Neutrophil (primary cell): ENCODE measurements around the gene GRB10.

ENCODE experiments used
- H3K27ac ChIP-seq: fragments of 200-600 bp; sonication (generic); 2 replicates; pipeline ENCODE4 v1.5.1; 2016; ENCODE audit warnings: mild to moderate bottlenecking, moderate library complexity
- H3K27me3 ChIP-seq: fragments of 200-600 bp; sonication (generic); 2 replicates; pipeline ENCODE4 v1.6.0; 2016; ENCODE audit warnings: mild to moderate bottlenecking
- H3K36me3 ChIP-seq: fragments of 200-600 bp; sonication (generic); 2 replicates; pipeline ENCODE4 v1.5.1; 2017
- H3K4me1 ChIP-seq, 2 experiments: fragments of 200-600 bp in 1 of 2; sonication (generic) in 1 of 2; 1 replicate in 1 of 2; 2 replicates in 1 of 2; pipeline versions ENCODE4 v1.5.1 to v1.6.1; 2013 to 2016; ENCODE audit warnings: low read depth in 1 of 2, low read length in 1 of 2, mild to moderate bottlenecking in 1 of 2, moderate library complexity in 1 of 2; ENCODE audit not compliant: control insufficient read depth in 1 of 2, insufficient read depth in 1 of 2
- H3K4me3 ChIP-seq, 2 experiments: fragments of 200-600 bp in 1 of 2; sonication (generic) in 1 of 2; 1 replicate in 1 of 2; 2 replicates in 1 of 2; pipeline ENCODE4 v1.5.1; 2013 to 2016; ENCODE audit warnings: low read depth in 1 of 2, low read length in 1 of 2, mild to moderate bottlenecking in 1 of 2, moderate library complexity in 1 of 2
- H3K9me3 ChIP-seq: fragments of 200-600 bp; sonication (generic); 2 replicates; pipeline ENCODE4 v1.5.1; 2016
- TF ChIP-seq, protein P1 (sequence below): fragments of 200-600 bp; sonication (generic); IDR thresholded peaks from 2 replicates; pipeline ENCODE4 v1.5.1; 2016; ENCODE audit warnings: antibody characterized with exemption

GRB10 gene

DNA sequence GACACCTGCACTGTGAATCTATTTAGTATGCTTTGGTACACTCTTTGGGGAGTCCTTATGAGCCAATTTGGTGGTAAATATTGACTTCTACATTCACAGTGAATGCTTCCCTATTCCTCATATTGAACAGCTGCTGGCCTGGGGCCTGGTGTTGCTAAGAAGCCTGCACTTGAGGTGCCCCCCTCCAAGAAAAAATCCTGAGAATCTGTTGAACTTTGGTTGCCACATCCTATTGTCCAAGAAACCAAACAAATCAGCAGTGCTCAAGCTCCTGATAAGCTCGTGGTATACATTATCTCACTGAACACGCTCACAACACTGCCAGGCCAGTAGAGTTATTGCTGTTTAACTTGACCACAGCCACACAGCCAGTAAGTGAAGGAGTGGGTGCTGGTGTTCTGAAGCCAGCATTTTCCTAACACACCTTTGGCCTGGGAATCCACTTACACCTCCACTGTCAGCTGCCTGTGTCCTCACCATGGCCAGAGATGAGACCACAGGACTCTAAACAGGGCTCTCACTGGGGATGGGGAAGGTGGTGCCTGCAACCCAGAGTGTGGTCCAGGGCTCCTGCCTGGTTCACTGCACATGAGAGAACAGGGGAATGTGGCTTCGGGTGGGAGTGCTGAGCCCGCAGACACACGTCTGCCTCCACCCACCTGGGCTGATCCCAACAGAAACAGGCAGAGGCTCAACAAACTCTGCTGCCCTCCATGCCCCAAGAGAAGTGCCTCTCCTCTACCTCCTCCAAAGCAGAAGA, 224.2 kb downstream of the GRB10 start:
- TF ChIP-seq, protein P1, sequence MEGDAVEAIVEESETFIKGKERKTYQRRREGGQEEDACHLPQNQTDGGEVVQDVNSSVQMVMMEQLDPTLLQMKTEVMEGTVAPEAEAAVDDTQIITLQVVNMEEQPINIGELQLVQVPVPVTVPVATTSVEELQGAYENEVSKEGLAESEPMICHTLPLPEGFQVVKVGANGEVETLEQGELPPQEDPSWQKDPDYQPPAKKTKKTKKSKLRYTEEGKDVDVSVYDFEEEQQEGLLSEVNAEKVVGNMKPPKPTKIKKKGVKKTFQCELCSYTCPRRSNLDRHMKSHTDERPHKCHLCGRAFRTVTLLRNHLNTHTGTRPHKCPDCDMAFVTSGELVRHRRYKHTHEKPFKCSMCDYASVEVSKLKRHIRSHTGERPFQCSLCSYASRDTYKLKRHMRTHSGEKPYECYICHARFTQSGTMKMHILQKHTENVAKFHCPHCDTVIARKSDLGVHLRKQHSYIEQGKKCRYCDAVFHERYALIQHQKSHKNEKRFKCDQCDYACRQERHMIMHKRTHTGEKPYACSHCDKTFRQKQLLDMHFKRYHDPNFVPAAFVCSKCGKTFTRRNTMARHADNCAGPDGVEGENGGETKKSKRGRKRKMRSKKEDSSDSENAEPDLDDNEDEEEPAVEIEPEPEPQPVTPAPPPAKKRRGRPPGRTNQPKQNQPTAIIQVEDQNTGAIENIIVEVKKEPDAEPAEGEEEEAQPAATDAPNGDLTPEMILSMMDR = no peak
- Histone ChIP-seq H3K4me3 (no peak overlapping the region), H3K36me3 (no peaks in the 10 kb centered on the region), H3K27ac (no peak overlapping the region), H3K27me3 (peaks cover 60% of the 10 kb centered on the region), H3K9me3 (no peaks in the 10 kb centered on the region), H3K4me1 (no peaks in the 10 kb centered on the region)

- Histone ChIP-seq H3K4me1 (no peaks in the 10 kb centered on the region), H3K9me3 (no peaks in the 10 kb centered on the region), H3K36me3 (no peaks in the 10 kb centered on the region), H3K27ac (no peak overlapping the region), H3K27me3 (peaks cover 60% of the 10 kb centered on the region), H3K4me3 (no peak overlapping the region)
- TF ChIP-seq, protein P1 = no peak
Measured at GRCh38 chr7:50557099-50557498, 225.6 kb downstream of the GRB10 start.

GRCh38 chr7:50556247-50556991, 226.3 kb downstream of the GRB10 start:
- TF ChIP-seq, protein P1 = no peak
- Histone ChIP-seq H3K27ac (no peak overlapping the region), H3K27me3 (peaks cover 60% of the 10 kb centered on the region)

DNA sequence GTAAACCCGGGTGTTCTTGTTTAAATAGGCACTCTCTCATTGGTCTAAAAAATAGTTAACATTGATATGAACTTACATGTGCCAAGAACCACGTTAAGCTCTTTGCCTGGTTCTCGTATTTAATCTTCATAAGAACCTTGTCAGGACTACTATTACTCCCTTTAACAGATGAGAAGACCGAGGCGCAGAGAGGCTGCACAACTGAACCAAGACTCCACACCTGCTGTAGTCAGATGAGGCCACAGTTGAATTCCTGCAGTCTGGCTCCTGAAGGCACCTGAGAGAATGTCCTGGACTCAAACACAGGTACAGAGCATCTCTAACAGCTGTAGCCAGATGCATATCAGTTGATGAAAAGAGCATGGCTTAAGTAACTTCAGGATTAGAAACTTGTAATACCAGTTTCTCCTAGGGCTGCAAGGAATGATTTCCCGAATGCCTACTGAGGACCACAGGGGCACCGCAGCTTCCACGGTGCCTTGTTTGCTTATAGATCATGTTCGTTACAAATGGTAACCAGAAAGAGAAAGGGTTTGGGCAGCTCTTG, 227.0 kb downstream of the GRB10 start:
- Histone ChIP-seq H3K27ac (no peak overlapping the region), H3K4me1 (no peaks in the 10 kb centered on the region), H3K4me3 (no peak overlapping the region), H3K9me3 (no peaks in the 10 kb centered on the region), H3K27me3 (peaks cover 55% of the 10 kb centered on the region), H3K36me3 (no peaks in the 10 kb centered on the region)
- TF ChIP-seq, protein P1 = no peak

More at GRCh38 chr7:50556247-50556991, 226.3 kb downstream of the GRB10 start:
- Histone ChIP-seq H3K36me3 (no peaks in the 10 kb centered on the region), H3K9me3 (no peaks in the 10 kb centered on the region), H3K4me1 (no peaks in the 10 kb centered on the region), H3K4me3 (no peak overlapping the region)

- TF ChIP-seq, protein P1 = no peak
- Histone ChIP-seq H3K4me1 (no peaks in the 10 kb centered on the region), H3K27ac (no peak overlapping the region), H3K4me3 (no peak overlapping the region), H3K9me3 (no peaks in the 10 kb centered on the region), H3K36me3 (no peaks in the 10 kb centered on the region), H3K27me3 (peaks cover 45% of the 10 kb centered on the region)
Measured at GRCh38 chr7:50554431-50555322, 228.0 kb downstream of the GRB10 start.
